SH-SY5Y (cell line): ENCODE measurements around the gene C7orf57.

Experiments
- GATA2 ChIP-seq: IDR thresholded peaks from 2 replicates; pipeline ENCODE4 v1.6.1; 2011; ENCODE audit warnings: mild to moderate bottlenecking, low read depth, low read length
- GATA3 ChIP-seq: IDR thresholded peaks from 2 replicates; pipeline ENCODE4 v1.6.1; 2011; ENCODE audit warnings: low read depth, mild to moderate bottlenecking, low read length, moderate library complexity

DNA sequence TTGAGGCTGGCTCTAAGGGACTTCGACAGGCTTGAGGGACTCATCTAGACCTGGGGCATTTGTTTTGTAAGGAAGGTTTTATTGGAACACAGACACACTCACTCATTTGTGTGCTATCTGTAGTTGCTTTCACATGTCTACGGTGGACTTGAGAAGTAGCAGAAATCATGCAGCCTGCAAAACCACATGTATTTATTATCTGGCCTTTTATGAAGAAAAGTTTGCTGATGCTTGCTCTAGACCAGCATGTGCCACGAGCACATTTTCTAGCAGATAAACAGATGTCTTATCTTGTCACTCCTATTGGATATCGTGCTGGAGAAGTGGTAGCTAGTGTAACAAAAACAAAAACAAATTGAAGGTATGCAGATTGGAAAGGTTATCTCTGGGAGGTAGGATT is 63.5 kb downstream of the C7orf57 start:
- TF ChIP-seq GATA2 (no peak), GATA3 (no peak)
